Upper lobe of left lung (tissue), 6 donors: ENCODE measurements around the gene THBS1. TPM values are rescaled to one million over a fixed set of nuclear protein-coding genes. Genes with fewer than 3 reads are reported as not detected.

ENCODE experiments used
- ATAC-seq, 2 donors: fragments of 200-7000 bp; cut with Tn5 transposase; one replicate each; pipeline ENCODE4 v1.9.1; 2022; ENCODE audit warnings: mild to moderate bottlenecking in 2 of 2, moderate library complexity in 2 of 2; ENCODE audit not compliant: low FRiP score in 2 of 2
- DNase-seq, 2 donors: peaks; one replicate each; pipeline ENCODE4 v3.0.0-alpha.2; 2019 to 2020
- H3K27ac ChIP-seq, 4 donors: fragments of 200-600 bp; sonication (generic); one replicate each; pipeline ENCODE4 v1.5.1; 2016 to 2019
- H3K27me3 ChIP-seq, 4 donors: fragments of 200-600 bp; sonication (generic); one replicate each; pipeline ENCODE4 v1.5.1; 2017 to 2019
- H3K36me3 ChIP-seq, 4 donors: fragments of 200-600 bp; sonication (generic); one replicate each; pipeline ENCODE4 v1.5.1; 2016 to 2019
- H3K4me1 ChIP-seq, 4 donors: fragments of 200-600 bp; sonication (generic); one replicate each; pipeline ENCODE4 v1.5.1; 2018 to 2019
- H3K4me3 ChIP-seq, 4 donors: fragments of 200-600 bp; sonication (generic); one replicate each; pipeline ENCODE4 v1.5.1; 2017 to 2019; ENCODE audit warnings: mild to moderate bottlenecking in 2 of 4, moderate library complexity in 1 of 4
- H3K9me3 ChIP-seq, 4 donors: fragments of 200-600 bp; sonication (generic); one replicate each; pipeline ENCODE4 v1.5.1; 2018 to 2019
- CTCF ChIP-seq, 6 experiments: fragments of 450-650 bp in 4 of 6; fragments of 200-600 bp in 2 of 6; sonication (generic) in 2 of 6; IDR thresholded peaks; one replicate each; pipeline ENCODE4 v1.5.1; 2016 to 2019; ENCODE audit warnings: antibody characterized with exemption in 6 of 6
- EP300 ChIP-seq, 4 donors: sonication (generic); formaldehyde crosslinking; IDR thresholded peaks; one replicate each; pipeline ENCODE4 v1.5.1; 2017; ENCODE audit warnings: antibody characterized with exemption in 4 of 4, control low read depth in 2 of 4
- POLR2A ChIP-seq, 4 donors: fragments of 450-650 bp; IDR thresholded peaks; one replicate each; pipeline ENCODE4 v1.5.1; 2016 to 2017; ENCODE audit warnings: antibody characterized with exemption in 4 of 4, mild to moderate bottlenecking in 2 of 4
- POLR2AphosphoS5 ChIP-seq, 2 donors: sonication (generic); formaldehyde crosslinking; IDR thresholded peaks; one replicate each; pipeline ENCODE4 v1.5.1; 2017; ENCODE audit warnings: antibody characterized with exemption in 2 of 2
- WGBS, 2 donors: methylation state at CpG; one replicate each; pipeline ENCODE4 v1.1.5; 2017 to 2018; 5-methylcytosine and 5-hydroxymethylcytosine counted together
- total RNA-seq, 6 donors: library from RNA; depleted of rRNA in 4 of 6; stranded (reverse); fragments of >200 nt in 4 of 6; gene quantifications; one replicate each; pipeline versions ENCODE4 v1.1.0 to v1.2.1, GENCODE V29; 2016 to 2021
- donor health status: DM: no; HTN: no; CAD: no; lungs with moderate emphysema.
- donor health status: DM: no; HTN: yes; CAD: no; lungs with severe emphysema.

Gene THBS1
- total RNA-seq, 6 donors from 2014 or later, result 405 to 497 (median 457) TPM

- peak overlapping the region; percentile 79 to 91 (median 88) for H3K27ac ChIP-seq
- H3K27me3 ChIP-seq, result no peaks in the 10 kb centered on the region
Measured at GRCh38 chr15:39582977-39583595, 2.2 kb downstream of the THBS1 start.

GRCh38 chr15:39583596-39584265 lies 2.9 kb downstream of the THBS1 start:
- Histone ChIP-seq H3K4me1 (peaks cover 7 to 33% (median 28%) of the 10 kb centered on the region in 4 donors), H3K27me3 (no peaks in the 10 kb centered on the region), H3K9me3 (no peaks in the 10 kb centered on the region), H3K36me3 (peaks cover 0 to 68% (median 30%) of the 10 kb centered on the region in 4 donors), H3K27ac (peak overlapping the region in 1 of 4 donors; percentile 91), H3K4me3 (peak overlapping the region; percentile 9 to 61 (median 46))
- 83 to 84% methylated on average over 8 to 13 of the region's 13 CpGs for WGBS, 2 donors
- DNase-seq (no peak), ATAC-seq (no peak)
- TF ChIP-seq CTCF (IDR thresholded peaks at IDR 0.05) (peak in 1 of 6 experiments; percentile 5), POLR2A (IDR thresholded peaks at IDR 0.05) (peak in 1 of 4 donors; percentile 26), EP300 (IDR thresholded peaks at IDR 0.05) (no peak), POLR2AphosphoS5 (IDR thresholded peaks at IDR 0.05) (peak; percentile 24 to 92)

More at GRCh38 chr15:39582977-39583595, 2.2 kb downstream of the THBS1 start:
- TF ChIP-seq POLR2AphosphoS5 (IDR thresholded peaks at IDR 0.05) (no peak), CTCF (IDR thresholded peaks at IDR 0.05) (peak in 2 of 6 experiments; percentile 15 to 28)
- Histone ChIP-seq H3K36me3 (peaks cover 0 to 61% (median 24%) of the 10 kb centered on the region in 4 donors), H3K9me3 (no peaks in the 10 kb centered on the region), H3K4me3 (peak overlapping the region; percentile 27 to 61 (median 46)), H3K4me1 (peaks cover 7 to 33% (median 28%) of the 10 kb centered on the region in 4 donors)
- no peak for DNase-seq
- 59 to 71% methylated on average over 4 of the region's 4 CpGs for WGBS, 2 donors
- no peak for ATAC-seq

- DNase-seq (no peak), ATAC-seq (no peak)
- H3K4me1 ChIP-seq, result peaks cover 7 to 33% (median 24%) of the 10 kb centered on the region in 4 donors
- WGBS, 2 donors, result 92 to 93% methylated on average over 7 of the region's 7 CpGs
- no peak overlapping the region for H3K27ac ChIP-seq
- peak overlapping the region in 3 of 4 donors; percentile 39 to 61 (median 53) for H3K4me3 ChIP-seq
- H3K9me3 ChIP-seq, result no peaks in the 10 kb centered on the region
- peaks cover 0 to 73% (median 35%) of the 10 kb centered on the region in 4 donors for H3K36me3 ChIP-seq
- TF ChIP-seq POLR2A (IDR thresholded peaks at IDR 0.05) (no peak), POLR2AphosphoS5 (IDR thresholded peaks at IDR 0.05) (peak in 1 of 2 donors; percentile 7)
- no peaks in the 10 kb centered on the region for H3K27me3 ChIP-seq
Measured at GRCh38 chr15:39584266-39584659, 3.4 kb downstream of the THBS1 start.

GRCh38 chr15:39584662-39585388 lies 3.9 kb downstream of the THBS1 start:
- no peak for TF ChIP-seq EP300 (IDR thresholded peaks at IDR 0.05)
- peak in 1 of 2 donors; percentile 8 for TF ChIP-seq POLR2AphosphoS5 (IDR thresholded peaks at IDR 0.05)
- Histone ChIP-seq H3K27me3 (no peaks in the 10 kb centered on the region), H3K4me1 (peaks cover 3 to 29% (median 20%) of the 10 kb centered on the region in 4 donors), H3K9me3 (no peaks in the 10 kb centered on the region), H3K4me3 (peak overlapping the region in 1 of 4 donors; percentile 61), H3K27ac (peak overlapping the region in 1 of 4 donors; percentile 6), H3K36me3 (peaks cover 0 to 79% (median 39%) of the 10 kb centered on the region in 4 donors)
- WGBS, 2 donors, result 69 to 77% methylated on average over 3 of the region's 3 CpGs
- DNase-seq (no peak), ATAC-seq (no peak)

GRCh38 chr15:39585389-39585841 lies 4.5 kb downstream of the THBS1 start:
- peak overlapping the region in 2 of 4 donors; percentile 6 to 53 for H3K27ac ChIP-seq
- 84 to 89% methylated on average over 4 of the region's 4 CpGs for WGBS, 2 donors
- peak overlapping the region in 1 of 4 donors; percentile 61 for H3K4me3 ChIP-seq
- DNase-seq (no peak), ATAC-seq (no peak)
- H3K27me3 ChIP-seq, result no peaks in the 10 kb centered on the region
- peaks cover under 1 to 85% (median 44%) of the 10 kb centered on the region in 4 donors for H3K36me3 ChIP-seq
- H3K4me1 ChIP-seq, result peaks cover 0 to 23% (median 15%) of the 10 kb centered on the region in 4 donors
- TF ChIP-seq EP300 (IDR thresholded peaks at IDR 0.05) (no peak), POLR2AphosphoS5 (IDR thresholded peaks at IDR 0.05) (peak; percentile 18 to 90), POLR2A (IDR thresholded peaks at IDR 0.05) (peak in 1 of 4 donors; percentile 14)
- no peaks in the 10 kb centered on the region for H3K9me3 ChIP-seq
